ENCODE data around the gene PLXNA4. TPM values are rescaled to one million over a fixed set of nuclear protein-coding genes. Genes with fewer than 3 reads are reported as not detected.

PLXNA4 gene
- polyA plus RNA-seq, 2 donors: 0.44 to 0.55 TPM

DNA sequence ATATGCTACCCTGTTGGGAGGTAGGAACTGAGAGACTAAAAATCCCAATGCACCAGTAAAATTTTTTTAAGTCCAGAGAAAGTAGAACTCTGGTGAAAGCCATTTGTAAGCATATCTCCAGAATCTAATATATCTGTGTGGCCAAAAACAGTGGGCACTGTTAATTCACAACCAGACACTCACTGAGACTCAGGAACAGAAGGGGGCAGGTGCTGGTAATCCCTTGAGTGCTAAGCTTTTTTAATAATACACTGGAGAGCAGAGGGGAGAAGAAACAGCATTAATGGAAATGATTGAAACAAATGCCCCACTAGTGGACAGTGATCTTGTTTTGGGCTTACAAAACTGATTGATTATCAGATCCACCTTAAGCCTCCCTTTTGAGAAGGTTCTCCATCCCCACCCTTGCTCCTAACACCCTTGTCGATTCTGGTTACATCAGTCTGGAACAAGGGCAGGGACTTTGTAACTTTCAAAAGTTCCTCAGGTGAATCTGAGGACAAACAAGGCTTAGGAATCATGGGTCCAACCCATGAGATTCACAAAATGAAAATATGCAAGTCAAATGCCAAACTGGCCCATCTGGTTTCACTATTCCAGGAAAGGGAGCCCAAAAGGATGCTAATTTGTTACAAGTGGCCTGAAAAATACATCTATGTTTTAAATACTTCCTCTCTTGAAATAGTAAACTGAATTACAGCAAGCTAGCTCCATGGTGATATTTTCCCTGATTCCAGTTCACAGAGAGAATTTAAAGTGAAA, 29.7 kb downstream of the PLXNA4 start:
- WGBS, 2 donors: 65 to 69% methylated on average over 1 of the region's 1 CpG
- H3K4me3 ChIP-seq (ENCODE audit: low read depth in 1 of 2, low read length in 2 of 2): no peak overlapping the region
- H3K9me3 ChIP-seq (ENCODE audit: control insufficient read depth in 2 of 2, insufficient read depth in 1 of 2, low read depth in 1 of 2, low read length in 1 of 2): peaks cover 2 to 7% of the 10 kb centered on the region in 2 donors
- H3K36me3 ChIP-seq (ENCODE audit: control insufficient read depth in 2 of 2, insufficient read depth in 2 of 2, low read length in 1 of 2): no peaks in the 10 kb centered on the region
- H3K4me1 ChIP-seq (ENCODE audit: control insufficient read depth in 2 of 2, insufficient read depth in 2 of 2, low read length in 1 of 2): no peaks in the 10 kb centered on the region
- no peak overlapping the region for H3K27ac ChIP-seq (ENCODE audit: low read depth in 2 of 2, low read length in 1 of 2)
- no peaks in the 10 kb centered on the region for H3K27me3 ChIP-seq (ENCODE audit: control insufficient read depth in 1 of 2, insufficient read depth in 2 of 2, low read length in 2 of 2)

DNA sequence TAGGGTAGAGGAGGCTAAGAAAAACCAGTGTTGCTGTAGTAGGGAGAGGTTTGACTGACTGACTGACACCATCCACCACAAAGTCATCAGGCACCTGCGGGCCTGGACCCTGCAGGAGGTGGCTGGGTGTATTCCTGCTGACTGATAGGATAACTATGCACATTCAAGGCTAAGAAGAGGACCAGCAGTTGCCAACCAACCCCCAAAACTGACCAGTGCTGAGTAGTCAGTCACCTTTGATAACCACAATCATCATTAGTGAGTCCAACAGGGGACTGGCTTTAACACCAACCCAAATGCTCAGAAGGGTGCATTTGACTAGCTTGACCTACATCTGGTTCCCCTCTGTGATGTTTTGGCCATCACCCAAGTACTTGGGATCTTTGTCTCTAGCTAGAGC, 30.5 kb downstream of the PLXNA4 start:
- H3K4me1 ChIP-seq (ENCODE audit: control insufficient read depth in 2 of 2, insufficient read depth in 2 of 2, low read length in 1 of 2): no peaks in the 10 kb centered on the region
- H3K36me3 ChIP-seq (ENCODE audit: control insufficient read depth in 2 of 2, insufficient read depth in 2 of 2, low read length in 1 of 2): no peaks in the 10 kb centered on the region
- WGBS, 2 donors: 70 to 90% methylated on average over 1 of the region's 1 CpG
- peaks cover 0 to 3% of the 10 kb centered on the region in 2 donors for H3K9me3 ChIP-seq (ENCODE audit: control insufficient read depth in 2 of 2, insufficient read depth in 1 of 2, low read depth in 1 of 2, low read length in 1 of 2)
- no peak overlapping the region for H3K4me3 ChIP-seq (ENCODE audit: low read depth in 1 of 2, low read length in 2 of 2)
- no peak overlapping the region for H3K27ac ChIP-seq (ENCODE audit: low read depth in 2 of 2, low read length in 1 of 2)
- no peaks in the 10 kb centered on the region for H3K27me3 ChIP-seq (ENCODE audit: control insufficient read depth in 1 of 2, insufficient read depth in 2 of 2, low read length in 2 of 2)

DNA sequence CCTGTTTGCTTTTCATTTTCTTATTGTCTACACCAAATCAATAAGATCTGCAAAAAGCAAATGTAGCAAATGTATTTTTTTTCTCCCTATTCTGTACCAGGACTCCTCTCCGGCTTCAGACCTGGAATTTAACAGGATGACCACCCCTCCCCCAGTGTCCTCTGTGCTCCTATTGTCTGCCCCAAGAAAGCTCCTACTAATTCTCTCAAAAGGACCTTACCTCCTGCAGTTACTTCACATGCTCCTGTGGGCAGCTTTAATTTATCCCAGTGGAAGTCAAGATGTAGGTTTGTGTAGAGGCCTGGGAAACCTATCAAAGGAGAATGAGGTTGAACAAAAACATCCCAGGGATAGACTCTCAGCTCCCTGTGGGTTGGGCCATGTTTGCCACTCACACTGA, 31.3 kb downstream of the PLXNA4 start:
- no peaks in the 10 kb centered on the region for H3K36me3 ChIP-seq (ENCODE audit: control insufficient read depth in 2 of 2, insufficient read depth in 2 of 2, low read length in 1 of 2)
- no peak overlapping the region for H3K27ac ChIP-seq (ENCODE audit: low read depth in 2 of 2, low read length in 1 of 2)
- H3K9me3 ChIP-seq (ENCODE audit: control insufficient read depth in 2 of 2, insufficient read depth in 1 of 2, low read depth in 1 of 2, low read length in 1 of 2): no peaks in the 10 kb centered on the region
- no peak overlapping the region for H3K4me3 ChIP-seq (ENCODE audit: low read depth in 1 of 2, low read length in 2 of 2)
- WGBS, 2 donors: 68 to 69% methylated on average over 1 of the region's 1 CpG
- H3K27me3 ChIP-seq (ENCODE audit: control insufficient read depth in 1 of 2, insufficient read depth in 2 of 2, low read length in 2 of 2): no peaks in the 10 kb centered on the region
- no peaks in the 10 kb centered on the region for H3K4me1 ChIP-seq (ENCODE audit: control insufficient read depth in 2 of 2, insufficient read depth in 2 of 2, low read length in 1 of 2)

DNA sequence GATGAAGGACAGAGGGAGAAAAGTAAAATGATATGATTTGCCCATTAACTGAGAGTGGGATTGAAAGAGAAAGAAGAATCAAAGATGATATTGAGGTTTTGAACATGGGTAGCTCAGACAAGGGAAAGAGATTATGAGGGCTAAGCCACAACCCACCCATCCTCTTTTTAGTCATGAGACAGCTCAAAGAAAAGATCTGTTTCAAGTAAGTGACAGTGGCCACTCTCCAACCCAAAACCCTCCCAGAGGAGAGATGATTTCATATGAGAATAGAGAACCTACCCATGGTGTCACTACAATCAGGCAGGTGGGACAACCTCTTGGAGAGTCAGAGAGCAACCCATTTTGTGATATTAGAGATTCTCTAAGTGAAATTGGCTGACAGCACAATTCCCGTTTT, 32.2 kb downstream of the PLXNA4 start:
- no peaks in the 10 kb centered on the region for H3K36me3 ChIP-seq (ENCODE audit: control insufficient read depth in 2 of 2, insufficient read depth in 2 of 2, low read length in 1 of 2)
- no peaks in the 10 kb centered on the region for H3K4me1 ChIP-seq (ENCODE audit: control insufficient read depth in 2 of 2, insufficient read depth in 2 of 2, low read length in 1 of 2)
- H3K4me3 ChIP-seq (ENCODE audit: low read depth in 1 of 2, low read length in 2 of 2): no peak overlapping the region
- no peak overlapping the region for H3K27ac ChIP-seq (ENCODE audit: low read depth in 2 of 2, low read length in 1 of 2)
- no peaks in the 10 kb centered on the region for H3K9me3 ChIP-seq (ENCODE audit: control insufficient read depth in 2 of 2, insufficient read depth in 1 of 2, low read depth in 1 of 2, low read length in 1 of 2)
- H3K27me3 ChIP-seq (ENCODE audit: control insufficient read depth in 1 of 2, insufficient read depth in 2 of 2, low read length in 2 of 2): no peaks in the 10 kb centered on the region
- WGBS, 2 donors: 57 to 72% methylated on average over 1 of the region's 1 CpG

DNA sequence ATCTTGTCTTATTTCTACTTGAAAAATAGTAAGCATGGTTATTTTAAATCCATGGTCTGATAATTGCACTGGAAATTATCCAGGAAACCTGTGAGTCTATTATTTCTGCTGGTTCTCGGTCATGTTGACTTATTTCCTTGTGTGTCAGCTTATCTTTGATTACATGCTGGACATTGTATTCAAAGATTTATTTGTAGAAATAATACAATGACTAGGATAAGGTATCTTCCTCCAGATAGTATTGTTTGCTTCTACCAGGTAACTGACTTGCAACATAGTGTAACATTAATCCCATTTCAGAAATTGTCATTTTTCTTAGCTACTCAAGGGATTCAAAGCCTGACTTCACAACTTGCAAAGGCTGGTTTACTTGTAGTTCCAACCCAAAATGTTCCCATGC, 33.4 kb downstream of the PLXNA4 start:
- Histone ChIP-seq H3K4me3 (ENCODE audit: low read depth in 1 of 2, low read length in 2 of 2) (no peak overlapping the region), H3K27ac (ENCODE audit: low read depth in 2 of 2, low read length in 1 of 2) (no peak overlapping the region), H3K4me1 (ENCODE audit: control insufficient read depth in 2 of 2, insufficient read depth in 2 of 2, low read length in 1 of 2) (no peaks in the 10 kb centered on the region), H3K9me3 (ENCODE audit: control insufficient read depth in 2 of 2, insufficient read depth in 1 of 2, low read depth in 1 of 2, low read length in 1 of 2) (no peaks in the 10 kb centered on the region), H3K27me3 (ENCODE audit: control insufficient read depth in 1 of 2, insufficient read depth in 2 of 2, low read length in 2 of 2) (no peaks in the 10 kb centered on the region), H3K36me3 (ENCODE audit: control insufficient read depth in 2 of 2, insufficient read depth in 2 of 2, low read length in 1 of 2) (no peaks in the 10 kb centered on the region)
- 46 to 57% methylated on average over 1 of the region's 1 CpG for WGBS, 2 donors

DNA sequence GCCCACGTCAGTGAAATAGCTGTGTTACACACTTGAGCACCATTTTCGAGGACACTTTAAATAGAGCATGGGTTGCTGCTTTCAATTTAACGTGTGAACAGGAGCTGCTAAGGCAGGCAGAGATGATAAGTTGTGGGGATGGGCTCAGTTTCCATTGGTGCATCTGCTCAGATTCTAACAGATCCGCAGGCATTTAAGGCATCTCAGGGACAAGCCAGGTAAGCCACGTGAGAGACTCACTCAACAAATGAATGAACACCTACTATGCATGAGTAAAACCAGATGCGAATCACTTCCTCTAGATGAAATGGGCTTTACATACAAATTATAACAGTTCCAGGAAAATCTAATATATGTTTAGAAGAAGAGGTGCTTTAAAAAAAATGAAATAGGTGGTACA, 34.6 kb downstream of the PLXNA4 start:
- Histone ChIP-seq H3K9me3 (ENCODE audit: control insufficient read depth in 2 of 2, insufficient read depth in 1 of 2, low read depth in 1 of 2, low read length in 1 of 2) (no peaks in the 10 kb centered on the region), H3K27ac (ENCODE audit: low read depth in 2 of 2, low read length in 1 of 2) (no peak overlapping the region), H3K4me3 (ENCODE audit: low read depth in 1 of 2, low read length in 2 of 2) (no peak overlapping the region), H3K4me1 (ENCODE audit: control insufficient read depth in 2 of 2, insufficient read depth in 2 of 2, low read length in 1 of 2) (no peaks in the 10 kb centered on the region), H3K27me3 (ENCODE audit: control insufficient read depth in 1 of 2, insufficient read depth in 2 of 2, low read length in 2 of 2) (no peaks in the 10 kb centered on the region), H3K36me3 (ENCODE audit: control insufficient read depth in 2 of 2, insufficient read depth in 2 of 2, low read length in 1 of 2) (no peaks in the 10 kb centered on the region)
- WGBS, 2 donors: 52 to 62% methylated on average over 6 of the region's 6 CpGs

DNA sequence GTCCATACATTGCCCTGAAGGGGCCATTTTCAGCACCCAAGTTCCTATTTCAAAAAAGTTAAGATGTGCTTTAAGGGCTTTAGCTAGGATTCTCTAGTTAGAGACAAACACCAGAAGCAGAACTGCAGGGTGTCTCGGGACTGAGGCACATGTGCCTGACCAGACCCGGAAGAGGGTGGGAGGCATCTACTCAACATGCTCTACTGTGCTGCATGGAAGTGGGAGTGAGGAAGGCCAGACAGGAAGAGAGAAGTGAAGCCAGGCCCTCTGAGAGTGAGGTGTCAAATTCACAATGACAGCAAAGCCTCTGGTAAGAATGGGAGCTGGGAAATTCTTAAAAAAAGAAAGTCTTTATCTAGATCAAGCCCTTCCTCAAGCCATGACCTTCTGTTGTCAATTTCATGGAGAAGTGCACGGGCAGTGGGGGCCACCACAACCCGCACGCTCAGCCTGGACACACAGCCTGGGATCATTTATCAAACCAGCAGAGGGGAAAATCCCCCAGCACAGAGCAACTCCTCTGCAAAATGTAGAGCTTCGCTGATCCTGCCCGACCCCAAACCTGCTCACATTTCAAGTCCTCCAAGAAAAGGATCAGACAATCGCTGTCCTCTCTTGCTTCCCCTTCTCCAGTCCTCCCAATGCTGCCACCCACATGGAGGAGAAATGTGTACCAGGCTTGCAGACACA, 38.7 kb downstream of the PLXNA4 start:
- H3K4me1 ChIP-seq (ENCODE audit: control insufficient read depth in 2 of 2, insufficient read depth in 2 of 2, low read length in 1 of 2): no peaks in the 10 kb centered on the region
- no peaks in the 10 kb centered on the region for H3K27me3 ChIP-seq (ENCODE audit: control insufficient read depth in 1 of 2, insufficient read depth in 2 of 2, low read length in 2 of 2)
- WGBS, 2 donors: 71 to 78% methylated on average over 8 of the region's 8 CpGs
- H3K9me3 ChIP-seq (ENCODE audit: control insufficient read depth in 2 of 2, insufficient read depth in 1 of 2, low read depth in 1 of 2, low read length in 1 of 2): no peaks in the 10 kb centered on the region
- H3K4me3 ChIP-seq (ENCODE audit: low read depth in 1 of 2, low read length in 2 of 2): no peak overlapping the region
- no peak overlapping the region for H3K27ac ChIP-seq (ENCODE audit: low read depth in 2 of 2, low read length in 1 of 2)
- no peaks in the 10 kb centered on the region for H3K36me3 ChIP-seq (ENCODE audit: control insufficient read depth in 2 of 2, insufficient read depth in 2 of 2, low read length in 1 of 2)

DNA sequence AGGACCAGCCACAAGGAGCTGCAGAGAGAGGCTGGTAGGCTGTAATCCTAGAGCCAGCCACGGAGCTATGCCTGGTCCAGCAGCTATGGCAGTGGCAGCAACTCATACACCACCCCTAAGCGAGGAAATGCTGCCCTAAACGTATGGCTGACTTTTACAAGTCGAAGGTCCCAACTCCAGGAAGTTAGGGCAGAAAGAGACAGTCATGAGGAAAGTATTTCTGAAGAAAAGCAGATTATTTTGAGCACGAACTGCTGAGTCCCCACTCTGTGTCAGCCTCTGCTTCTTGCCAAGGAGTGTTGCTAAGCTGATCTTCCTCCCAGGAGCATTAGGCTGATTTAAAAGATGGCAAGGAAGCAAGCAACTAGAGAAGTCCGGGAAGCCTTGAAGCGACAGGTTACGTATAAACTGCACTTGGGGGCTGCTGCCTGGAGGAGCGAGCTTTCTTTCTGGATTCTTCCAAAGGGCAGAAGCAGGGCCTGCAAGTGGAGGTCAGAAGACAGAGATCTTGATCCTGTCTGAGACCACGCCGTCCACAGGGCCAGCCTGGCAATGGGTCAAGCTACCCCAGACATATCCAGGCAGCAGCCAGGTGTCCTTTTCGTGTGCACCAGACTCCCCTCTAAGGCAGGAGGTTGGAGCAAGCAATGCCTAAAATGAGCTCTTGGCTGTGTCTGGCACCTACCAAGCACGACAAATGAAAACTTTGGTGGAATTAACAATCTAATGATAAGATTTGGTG, 39.4 kb downstream of the PLXNA4 start:
- H3K27ac ChIP-seq (ENCODE audit: low read depth in 2 of 2, low read length in 1 of 2): no peak overlapping the region
- WGBS, 2 donors: 78 to 84% methylated on average over 13 of the region's 13 CpGs
- H3K9me3 ChIP-seq (ENCODE audit: control insufficient read depth in 2 of 2, insufficient read depth in 1 of 2, low read depth in 1 of 2, low read length in 1 of 2): no peaks in the 10 kb centered on the region

DNA sequence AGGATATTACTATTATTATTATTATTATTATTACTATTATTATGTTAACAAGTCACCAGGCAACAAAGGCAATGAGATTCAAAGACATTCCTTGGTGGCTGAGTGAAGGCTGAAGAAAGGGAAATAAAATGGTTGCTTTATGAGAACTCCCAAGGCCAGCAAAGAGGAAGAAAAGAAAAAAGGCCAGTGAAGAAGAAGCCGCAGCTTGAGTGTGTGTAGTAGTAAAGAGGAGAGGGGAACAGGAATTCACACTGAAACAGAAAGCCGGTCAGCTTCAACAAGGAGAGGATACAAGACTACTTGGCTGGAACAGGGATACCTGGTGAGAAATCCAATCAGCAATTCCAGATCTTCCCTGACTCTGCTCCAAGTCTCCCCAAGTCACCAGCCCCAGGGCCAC, 42.4 kb downstream of the PLXNA4 start:
- Histone ChIP-seq H3K9me3 (ENCODE audit: control insufficient read depth in 2 of 2, insufficient read depth in 1 of 2, low read depth in 1 of 2, low read length in 1 of 2) (no peaks in the 10 kb centered on the region), H3K27ac (ENCODE audit: low read depth in 2 of 2, low read length in 1 of 2) (no peak overlapping the region), H3K36me3 (ENCODE audit: control insufficient read depth in 2 of 2, insufficient read depth in 2 of 2, low read length in 1 of 2) (no peaks in the 10 kb centered on the region), H3K4me1 (ENCODE audit: control insufficient read depth in 2 of 2, insufficient read depth in 2 of 2, low read length in 1 of 2) (no peaks in the 10 kb centered on the region), H3K27me3 (ENCODE audit: control insufficient read depth in 1 of 2, insufficient read depth in 2 of 2, low read length in 2 of 2) (no peaks in the 10 kb centered on the region), H3K4me3 (ENCODE audit: low read depth in 1 of 2, low read length in 2 of 2) (no peak overlapping the region)
- WGBS, 2 donors: 64 to 81% methylated on average over 2 of the region's 2 CpGs

More for the DNA sequence above, 39.4 kb downstream of the PLXNA4 start:
- Histone ChIP-seq H3K4me1 (ENCODE audit: control insufficient read depth in 2 of 2, insufficient read depth in 2 of 2, low read length in 1 of 2) (no peaks in the 10 kb centered on the region), H3K36me3 (ENCODE audit: control insufficient read depth in 2 of 2, insufficient read depth in 2 of 2, low read length in 1 of 2) (no peaks in the 10 kb centered on the region), H3K4me3 (ENCODE audit: low read depth in 1 of 2, low read length in 2 of 2) (no peak overlapping the region), H3K27me3 (ENCODE audit: control insufficient read depth in 1 of 2, insufficient read depth in 2 of 2, low read length in 2 of 2) (no peaks in the 10 kb centered on the region)

Measured in esophagus (tissue), 2 donors.